Activated CD4-positive, alpha-beta T cell treated with anti-CD3 and anti-CD28 coated beads for 24 hours (primary cell): ENCODE results near the gene ZNF830.
"Not testable (repeated sequence)": the region's sequence is repeated elsewhere in the genome, so short reads cannot be mapped to it uniquely, and the experiment has no call there.

Experiments used
- DNase-seq, 2 donors: peaks; one replicate each; pipeline ENCODE4 v3.0.0-alpha.2; 2020; ENCODE audit warnings: low read depth in 2 of 2

The ZNF830 gene

GRCh38 chr17:34990921-34991365, 29.6 kb downstream of the ZNF830 start:
- no peak for DNase-seq

GRCh38 chr17:34991606-34992005, 30.3 kb downstream of the ZNF830 start:
- DNase-seq, result no peak

- DNase-seq, result no peak
These were observed 31.7 kb downstream of the ZNF830 start for GRCh38 chr17:34993031-34993430.

GRCh38 chr17:34996422-34997285, 35.3 kb downstream of the ZNF830 start:
- no peak for DNase-seq

GRCh38 chr17:34997355-34997862, 36.1 kb downstream of the ZNF830 start:
- DNase-seq, result no peak

GRCh38 chr17:34998205-34998604, 36.9 kb downstream of the ZNF830 start:
- DNase-seq, result peak; percentile 58 to 68

- DNase-seq, result no peak
These were observed 38.1 kb downstream of the ZNF830 start for GRCh38 chr17:34999456-34999855.

GRCh38 chr17:35000965-35001364, 39.6 kb downstream of the ZNF830 start:
- not testable (repeated sequence) for DNase-seq

- DNase-seq, result no peak
These were observed 40.2 kb downstream of the ZNF830 start for GRCh38 chr17:35001549-35001948.

- no peak for DNase-seq
These were observed 41.7 kb downstream of the ZNF830 start for GRCh38 chr17:35002876-35003551.

GRCh38 chr17:35003778-35004177, 42.4 kb downstream of the ZNF830 start:
- DNase-seq, result no peak

GRCh38 chr17:35006345-35006744, 45.0 kb downstream of the ZNF830 start:
- DNase-seq, result no peak

- no peak for DNase-seq
These were observed 45.6 kb downstream of the ZNF830 start for GRCh38 chr17:35006961-35007360.

GRCh38 chr17:35010093-35010492, 48.8 kb downstream of the ZNF830 start:
- DNase-seq, result no peak

GRCh38 chr17:35011671-35012216, 50.4 kb downstream of the ZNF830 start:
- no peak for DNase-seq
